Suppressor macrophage treated with lipopolysaccharide for 1 hour (primary cell): ENCODE results near the gene SHANK1.

Experiments used
- DNase-seq, 3 donors: peaks; one replicate each; pipeline ENCODE4 v3.0.0-alpha.2; 2020 to 2022

SHANK1 gene

DNA sequence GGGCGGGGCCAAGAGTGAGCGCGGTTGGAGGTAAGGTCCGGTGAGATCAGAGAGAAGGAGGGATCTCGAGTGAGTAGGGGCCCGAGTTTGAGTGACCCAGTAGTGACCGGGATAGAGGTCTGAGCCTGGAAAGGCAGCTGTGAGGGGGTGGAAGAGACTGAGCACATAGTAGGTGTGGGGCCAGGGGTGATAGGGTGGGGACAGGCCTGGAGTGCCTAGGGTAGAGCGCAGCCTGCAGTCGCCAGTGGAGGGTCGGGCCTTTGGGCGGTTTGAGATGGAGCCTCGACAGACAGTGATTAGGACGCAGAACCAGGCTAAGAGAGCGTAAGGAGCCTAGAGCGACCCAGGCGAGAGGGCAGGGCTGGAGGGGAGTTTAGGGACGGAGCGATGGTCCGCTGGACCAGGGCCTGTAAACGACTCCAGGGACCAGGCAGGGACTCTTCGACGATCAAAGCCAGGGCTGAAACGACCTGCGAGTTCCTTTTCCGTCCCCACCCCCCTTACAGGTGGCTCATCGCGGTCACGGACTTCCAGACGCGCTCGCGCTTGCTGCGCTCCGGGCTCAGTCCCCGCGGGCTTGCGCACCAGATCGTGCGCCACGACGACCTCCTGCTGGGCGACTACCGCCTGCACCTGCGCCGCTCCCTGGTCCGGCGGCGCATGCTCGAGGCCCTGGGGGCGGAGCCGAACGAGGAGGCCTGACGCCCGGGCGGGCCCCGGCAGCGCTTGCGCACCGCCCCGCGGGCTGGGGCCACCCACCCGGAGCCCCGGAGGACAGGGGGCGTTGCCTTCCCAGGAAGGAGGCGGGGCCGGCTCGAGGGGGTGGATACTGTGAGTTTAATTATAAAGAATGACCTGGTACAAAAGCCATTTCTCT lies 60.9 kb downstream of the SHANK1 start:
- peak; percentile 58 to 84 (median 62) for DNase-seq

DNA sequence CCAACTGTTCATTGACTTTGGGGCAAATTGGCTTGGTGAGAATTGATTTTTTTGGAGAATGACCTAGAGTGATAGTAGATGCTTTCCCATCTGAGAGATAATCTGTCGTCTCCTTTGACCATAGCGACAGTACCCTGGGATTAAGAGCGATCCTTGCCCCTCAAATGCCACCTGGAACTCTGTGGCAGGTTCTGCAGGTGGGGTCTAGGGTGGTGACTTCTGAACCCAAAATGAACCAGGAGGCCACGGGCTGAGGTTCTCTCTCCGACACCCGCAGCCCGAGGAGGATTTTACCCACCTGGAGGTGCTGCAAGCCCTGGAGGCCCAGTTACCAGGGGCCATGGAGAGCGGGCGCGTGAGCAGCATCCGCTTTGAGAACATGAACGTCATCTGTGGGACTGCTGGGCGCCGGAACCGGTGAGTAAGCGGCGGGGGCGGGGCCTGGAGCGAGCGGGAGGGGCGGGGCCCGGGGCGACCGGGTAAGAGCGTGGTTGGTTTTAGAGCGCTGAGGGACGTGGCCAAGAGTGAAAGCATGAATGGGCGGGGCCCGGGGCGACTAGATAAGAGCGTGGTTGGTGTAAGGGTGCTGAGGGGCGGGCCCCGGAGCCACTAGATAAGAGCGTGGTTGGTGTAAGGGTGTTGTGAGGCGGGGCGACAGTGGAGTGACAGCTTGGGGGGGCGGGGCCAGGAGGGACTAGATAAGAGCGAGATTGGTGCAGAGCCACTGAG lies 61.7 kb downstream of the SHANK1 start:
- DNase-seq, result peak; percentile 92 to 97 (median 94)

DNA sequence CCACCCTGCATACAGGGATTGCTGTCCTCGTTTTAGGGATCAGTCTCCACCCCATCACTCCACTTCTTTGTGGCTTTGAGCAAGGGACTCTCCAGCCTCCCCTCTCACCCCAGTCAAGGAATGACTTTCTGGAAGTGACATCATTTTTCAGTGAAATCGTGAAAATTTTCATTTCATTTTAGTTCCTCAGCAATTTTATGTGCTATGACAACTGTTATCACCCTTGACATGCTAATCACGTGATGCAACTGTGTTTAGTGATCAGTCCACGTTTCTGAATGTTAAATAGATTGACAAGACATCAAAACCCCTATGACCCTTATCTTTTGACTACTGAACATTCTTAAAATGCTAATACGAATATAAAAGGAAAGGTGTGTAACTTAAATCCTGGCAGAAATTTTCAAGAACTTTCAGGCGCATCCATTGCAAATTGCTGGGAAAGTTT lies 62.4 kb downstream of the SHANK1 start:
- DNase-seq, result peak; percentile 22 to 57 (median 41)

DNA sequence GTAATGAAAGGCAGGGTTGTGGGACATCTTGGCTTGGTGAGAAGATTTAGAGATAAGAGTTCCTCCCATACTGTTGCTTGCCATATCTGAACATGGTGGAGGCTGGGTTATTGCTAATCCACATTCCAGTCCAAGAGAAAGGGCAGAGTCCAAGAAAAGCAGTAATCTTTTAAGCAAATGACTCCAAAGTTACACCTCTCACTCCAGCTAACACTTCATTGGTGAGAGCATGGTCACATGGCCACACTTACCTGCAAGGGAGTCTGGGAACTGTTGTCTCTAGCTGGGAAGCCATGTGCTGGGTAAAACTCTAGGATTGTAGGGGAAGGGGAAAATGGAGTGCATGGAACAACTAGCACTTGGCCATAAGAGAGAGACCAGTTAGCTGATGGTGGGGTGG lies 64.7 kb downstream of the SHANK1 start:
- DNase-seq, result no peak

DNA sequence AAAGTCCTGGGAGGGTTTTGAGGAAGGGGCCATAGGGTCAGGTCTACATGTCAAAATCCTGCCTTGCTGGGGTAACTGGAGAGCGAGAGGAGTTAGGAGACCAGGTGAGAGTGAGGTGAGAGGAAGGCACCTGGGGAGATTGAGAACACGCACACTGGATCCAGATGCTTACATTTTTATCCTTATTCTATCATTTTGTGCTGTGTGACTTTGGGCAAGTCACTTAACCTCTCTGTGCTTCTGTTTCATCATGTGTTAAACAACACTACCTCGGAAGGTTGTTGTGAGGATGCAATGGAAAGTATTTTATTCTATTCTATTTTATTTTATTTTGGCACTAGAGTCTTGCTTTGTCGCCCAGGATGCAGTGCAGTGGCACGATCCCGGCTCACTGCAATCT lies 66.9 kb downstream of the SHANK1 start:
- no peak for DNase-seq

DNA sequence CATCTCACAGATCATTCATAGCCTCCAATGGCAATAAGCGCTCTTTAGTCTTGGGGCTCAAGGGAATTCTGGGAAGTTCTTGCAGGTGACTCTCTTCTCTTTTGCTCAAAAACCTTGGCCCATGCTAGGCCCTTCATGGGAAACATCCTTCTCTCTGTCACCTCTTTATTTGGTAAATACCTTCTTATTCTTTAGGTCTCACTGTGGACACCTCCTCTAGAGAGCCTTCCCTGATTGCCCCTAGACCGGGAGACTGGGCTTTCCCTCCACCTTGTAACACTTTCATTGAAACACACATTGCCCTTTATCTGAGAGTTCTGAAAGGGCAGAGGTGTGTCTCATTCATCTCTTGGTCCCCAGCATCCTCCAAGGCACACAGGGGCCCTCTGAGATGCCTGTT lies 68.4 kb downstream of the SHANK1 start:
- no peak for DNase-seq

DNA sequence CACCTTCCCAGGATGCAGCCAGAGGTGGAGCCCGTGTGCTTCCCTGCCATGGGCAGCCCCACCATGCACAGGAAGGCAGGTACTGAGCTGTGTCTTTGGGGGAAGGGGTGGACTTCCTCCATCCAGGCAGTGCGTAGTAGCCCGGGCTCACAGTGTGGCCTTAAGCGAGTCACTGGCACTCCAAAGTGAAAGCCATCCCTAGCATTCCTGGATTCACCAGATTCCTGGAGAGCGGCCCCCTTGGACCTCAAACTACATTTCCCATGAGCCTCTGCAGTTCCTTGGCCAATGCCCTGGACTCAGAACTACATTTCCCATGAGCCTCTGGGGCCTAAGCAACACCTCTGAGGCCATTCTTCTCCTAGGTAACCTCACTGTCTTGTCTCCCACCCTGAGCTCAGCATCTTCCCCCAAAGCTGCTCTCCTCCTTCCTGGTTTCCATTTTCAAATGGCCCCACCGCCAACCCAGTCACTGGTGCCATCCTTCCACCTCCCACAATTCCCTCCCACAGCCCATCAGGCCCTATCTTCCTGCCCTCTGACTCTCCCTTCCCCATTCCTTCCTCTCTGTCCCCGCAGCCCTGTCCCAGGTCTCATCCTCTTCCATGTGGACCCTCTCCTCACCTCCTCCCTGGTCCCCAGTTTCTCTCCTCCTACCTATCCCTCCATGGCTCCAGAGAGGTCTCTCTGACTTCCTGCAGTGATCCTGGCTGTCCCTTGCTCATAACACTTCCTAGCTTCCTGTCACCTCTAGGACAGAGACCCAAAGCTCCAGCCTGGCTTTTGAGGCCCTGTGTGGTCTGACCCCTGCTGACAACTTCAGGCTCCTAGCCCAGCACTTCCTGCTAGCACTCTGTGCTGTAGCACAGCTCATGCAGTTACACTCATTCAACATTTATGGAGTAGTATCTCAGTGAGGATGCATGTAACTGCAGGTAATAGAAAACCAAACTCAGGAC lies 69.9 kb downstream of the SHANK1 start, which contains the start of gene C19orf81:
Gene C19orf81 (plus strand): TSS at position 13 of the 959 bp plus-strand sequence. CDS start 0 bp downstream, at position 13.
- no peak for DNase-seq

DNA sequence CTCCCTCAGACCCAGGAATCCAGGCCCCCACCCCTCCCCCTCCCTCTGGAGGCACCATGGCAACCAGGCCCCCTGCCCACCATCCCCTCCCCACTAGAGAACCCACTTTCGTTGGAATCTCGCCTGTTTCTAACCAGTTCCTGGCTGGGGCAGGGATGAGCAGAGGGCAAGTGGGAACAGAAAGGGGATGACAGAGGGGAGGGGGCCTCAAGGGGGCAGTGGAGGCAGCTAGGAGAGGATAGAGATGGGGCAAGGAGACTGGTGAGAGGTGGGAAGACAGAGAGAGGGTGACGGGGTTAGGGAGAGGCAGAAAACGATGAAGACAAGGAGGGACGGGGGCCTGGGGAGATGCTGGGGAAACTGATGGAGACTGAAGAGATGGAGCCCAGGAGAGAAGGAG lies 70.9 kb downstream of the SHANK1 start:
- DNase-seq, result no peak

DNA sequence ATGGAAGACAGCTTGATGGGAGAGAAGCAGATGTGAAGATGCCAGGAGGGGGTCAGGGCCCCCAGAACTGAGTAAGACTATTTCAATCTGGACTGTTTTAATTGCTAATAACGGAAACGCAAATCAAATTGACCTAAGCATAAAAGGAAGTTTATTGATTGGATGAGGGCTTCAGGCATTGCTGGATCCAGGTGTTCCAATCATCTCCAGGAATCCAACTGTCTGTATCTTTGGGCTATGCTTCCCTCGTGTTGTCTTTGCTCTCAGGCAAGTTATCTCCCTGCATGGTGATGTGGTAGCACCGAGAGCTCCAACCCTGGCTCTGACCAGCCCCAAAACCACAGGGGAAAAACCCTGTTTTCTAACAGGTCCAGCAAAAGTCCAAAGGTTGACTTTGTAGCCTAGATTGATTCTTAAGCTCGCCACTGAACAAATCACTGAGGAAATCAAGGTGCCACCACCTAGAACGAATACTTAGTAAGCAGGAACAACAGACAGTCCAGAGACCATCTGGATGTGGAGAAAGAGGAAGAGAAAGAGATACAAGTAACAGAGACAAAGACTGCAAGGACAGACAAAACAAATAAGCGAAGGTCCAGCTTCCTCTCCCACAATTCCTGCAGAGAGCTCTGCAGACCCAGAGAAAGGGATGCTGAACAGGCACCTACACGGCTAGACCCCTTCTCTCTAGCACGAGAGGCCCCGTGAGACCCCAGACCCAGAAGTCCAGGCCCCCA lies 71.6 kb downstream of the SHANK1 start:
- DNase-seq, result no peak

DNA sequence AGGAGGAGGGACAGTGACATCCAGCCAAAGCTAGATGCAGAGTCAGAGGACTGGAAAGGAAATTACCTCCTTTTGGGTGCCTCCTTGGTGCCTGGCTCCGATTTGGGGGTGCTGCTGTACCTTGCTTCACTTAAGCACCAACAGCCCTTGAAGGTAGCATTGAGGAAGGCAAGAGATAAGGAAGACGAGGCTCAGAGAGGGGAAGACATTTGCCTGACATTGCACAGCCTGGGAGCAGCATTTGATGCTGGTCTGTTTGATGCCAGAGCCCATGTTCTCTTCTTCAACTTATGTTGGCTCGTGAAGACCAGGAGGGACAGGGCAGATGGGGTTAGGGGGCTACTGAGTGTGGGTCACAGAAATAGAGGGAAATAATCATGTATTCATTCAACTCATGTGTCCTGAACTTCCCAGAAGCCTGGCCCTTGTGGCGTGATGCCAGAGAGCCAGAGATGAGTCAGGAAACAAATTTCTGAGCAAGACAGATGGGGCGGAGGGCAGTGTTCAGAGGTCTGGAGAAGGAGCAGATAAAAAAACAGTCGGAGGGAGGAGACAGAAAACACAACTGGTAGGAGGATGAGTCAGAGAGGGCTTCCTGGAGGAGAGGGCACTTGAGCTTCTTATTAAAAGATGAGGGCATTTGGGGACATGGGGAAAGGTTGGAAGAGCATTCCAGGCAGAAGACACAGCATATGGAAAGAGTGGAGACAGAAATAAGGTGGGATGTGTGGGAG lies 73.4 kb downstream of the SHANK1 start:
- DNase-seq, result peak in 2 of 3 donors; percentile 35 to 44

DNA sequence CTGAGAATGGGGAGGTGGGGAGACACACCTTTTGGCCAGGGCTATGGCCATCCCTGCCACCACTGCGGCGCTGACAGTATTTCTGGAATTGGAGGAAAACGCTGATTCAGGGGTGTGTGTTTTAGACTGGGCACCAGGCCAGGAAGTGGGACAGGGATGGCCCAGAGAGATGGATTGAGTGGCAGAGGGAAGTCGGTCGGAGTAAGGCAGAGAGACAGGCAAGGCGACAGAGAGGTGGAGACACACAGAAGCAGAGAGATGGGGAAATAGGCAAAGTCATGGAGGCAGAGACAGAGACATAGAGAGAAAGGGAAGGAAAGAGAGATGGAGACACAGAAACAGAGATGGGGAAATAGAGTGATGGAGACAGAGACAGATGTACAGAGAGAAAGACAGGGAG lies 74.5 kb downstream of the SHANK1 start:
- no peak for DNase-seq

DNA sequence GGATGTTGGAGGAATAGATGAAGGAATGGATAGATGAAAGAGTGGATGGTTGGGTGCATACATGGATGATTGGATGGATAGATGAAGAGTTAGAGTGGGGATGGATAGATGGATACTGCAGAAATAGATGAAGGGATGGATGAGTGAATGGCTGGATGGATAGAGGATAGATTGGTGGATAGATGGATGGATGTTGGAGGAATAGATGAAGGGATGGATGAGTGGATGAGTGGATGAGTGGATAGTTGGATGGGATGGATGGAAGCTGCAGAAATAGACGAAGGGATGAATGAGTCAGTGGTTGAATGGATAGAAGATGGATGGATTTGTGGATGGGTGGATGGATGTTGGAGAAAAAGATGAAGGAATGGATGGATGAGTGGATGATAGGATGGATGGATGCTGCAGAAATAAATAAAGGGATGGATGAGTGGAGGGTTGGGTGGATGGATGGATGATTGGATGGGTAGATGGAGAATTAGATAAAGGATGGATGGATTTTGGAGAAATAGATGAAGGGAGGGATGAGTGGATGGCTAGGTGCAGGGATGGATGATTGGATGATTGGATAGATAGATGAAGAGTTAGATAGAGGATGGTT lies 75.2 kb downstream of the SHANK1 start:
- DNase-seq, result no peak

DNA sequence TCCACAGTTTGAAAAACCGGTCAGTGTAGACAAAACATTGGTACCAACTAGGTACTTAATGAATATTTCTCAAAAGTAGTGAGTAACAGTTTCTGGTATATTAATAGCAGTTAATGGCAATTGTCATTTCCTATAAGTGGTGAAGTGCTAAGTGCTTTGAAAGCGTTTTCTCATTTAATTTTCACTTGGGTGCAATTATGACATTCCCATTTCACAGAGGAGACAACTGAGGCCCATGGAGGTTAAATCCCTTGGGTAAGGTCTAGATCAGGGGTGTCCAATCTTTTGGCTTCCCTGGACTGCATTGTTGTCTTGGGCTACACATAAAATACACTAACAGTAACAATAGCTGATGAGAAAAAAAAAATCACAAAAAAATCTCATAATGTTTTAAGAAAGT lies 79.2 kb downstream of the SHANK1 start:
- peak in 1 of 3 donors; percentile 16 for DNase-seq

DNA sequence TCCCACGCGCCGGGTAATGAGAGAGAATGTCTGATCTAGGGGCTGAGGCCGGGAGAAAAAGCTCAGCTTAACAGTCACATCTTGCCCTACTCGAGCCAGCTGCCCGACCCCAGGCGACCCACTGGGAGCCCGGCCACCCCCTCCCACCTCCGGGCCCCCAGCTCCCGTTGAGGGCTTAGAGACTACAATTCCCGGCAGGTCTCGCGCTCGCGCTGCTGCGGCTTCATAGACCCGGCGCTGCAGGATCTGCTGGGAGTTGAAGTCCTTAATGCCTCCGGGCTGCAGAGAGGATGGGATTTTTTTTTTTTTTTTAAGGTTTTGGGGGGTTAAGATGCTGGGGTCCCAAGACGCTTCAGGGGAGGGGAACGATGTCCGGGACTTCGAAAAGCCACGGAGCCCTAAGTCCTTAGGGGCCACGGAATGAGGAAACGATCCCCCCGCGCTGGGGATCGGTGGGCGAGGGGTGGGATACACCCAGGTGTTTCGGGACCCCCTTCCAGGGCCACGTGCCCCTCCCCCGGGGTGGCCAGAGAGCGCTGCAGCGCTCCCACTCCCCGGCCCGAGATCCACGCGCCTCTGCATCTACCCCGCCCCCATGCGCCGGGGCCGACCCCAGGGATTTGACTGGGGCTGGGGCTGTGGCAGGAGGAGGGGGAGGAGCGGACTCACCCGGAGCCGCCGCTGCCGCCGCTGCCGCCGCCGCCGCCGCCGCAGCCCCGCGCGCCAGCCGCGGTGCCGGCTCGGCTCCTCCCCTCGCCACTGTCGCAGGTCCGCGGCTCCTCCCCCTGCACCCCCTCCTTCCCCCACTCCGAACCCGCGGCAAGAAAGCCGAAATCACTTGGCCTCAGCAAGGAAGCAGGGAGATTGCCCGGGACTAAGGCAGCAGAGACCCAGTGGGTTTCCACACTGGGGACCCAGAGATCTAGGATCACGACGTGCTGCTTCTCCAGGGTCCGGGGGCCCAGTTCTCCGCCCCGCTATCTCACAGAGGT lies 80.2 kb downstream of the SHANK1 start, which contains the start of gene SYT3:
Gene SYT3 (minus strand): TSS at position 761 of the 992 bp plus-strand sequence. CDS start 2,470 bp downstream, outside the sequence.
- peak; percentile 8 to 35 (median 30) for DNase-seq

DNA sequence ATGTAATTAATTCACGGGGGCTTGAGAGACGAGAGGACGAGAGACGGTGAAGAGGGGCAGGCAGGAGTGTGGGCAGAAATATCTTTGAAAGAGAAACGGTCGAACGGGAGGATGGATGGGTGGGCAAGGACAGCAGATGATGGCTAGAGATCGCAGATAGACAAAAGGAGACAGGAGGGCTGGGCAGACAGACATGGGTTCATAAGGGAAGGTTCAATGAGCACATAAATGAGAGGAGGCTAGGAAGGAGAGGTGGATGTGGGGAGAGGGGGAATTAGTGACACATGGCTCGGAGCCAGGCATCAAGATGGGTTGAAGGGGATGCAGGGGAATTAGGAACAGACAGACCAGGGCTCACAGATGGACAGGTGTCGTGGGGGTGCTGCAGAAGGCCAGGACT lies 81.0 kb downstream of the SHANK1 start:
- peak in 1 of 3 donors; percentile 7 for DNase-seq

DNA sequence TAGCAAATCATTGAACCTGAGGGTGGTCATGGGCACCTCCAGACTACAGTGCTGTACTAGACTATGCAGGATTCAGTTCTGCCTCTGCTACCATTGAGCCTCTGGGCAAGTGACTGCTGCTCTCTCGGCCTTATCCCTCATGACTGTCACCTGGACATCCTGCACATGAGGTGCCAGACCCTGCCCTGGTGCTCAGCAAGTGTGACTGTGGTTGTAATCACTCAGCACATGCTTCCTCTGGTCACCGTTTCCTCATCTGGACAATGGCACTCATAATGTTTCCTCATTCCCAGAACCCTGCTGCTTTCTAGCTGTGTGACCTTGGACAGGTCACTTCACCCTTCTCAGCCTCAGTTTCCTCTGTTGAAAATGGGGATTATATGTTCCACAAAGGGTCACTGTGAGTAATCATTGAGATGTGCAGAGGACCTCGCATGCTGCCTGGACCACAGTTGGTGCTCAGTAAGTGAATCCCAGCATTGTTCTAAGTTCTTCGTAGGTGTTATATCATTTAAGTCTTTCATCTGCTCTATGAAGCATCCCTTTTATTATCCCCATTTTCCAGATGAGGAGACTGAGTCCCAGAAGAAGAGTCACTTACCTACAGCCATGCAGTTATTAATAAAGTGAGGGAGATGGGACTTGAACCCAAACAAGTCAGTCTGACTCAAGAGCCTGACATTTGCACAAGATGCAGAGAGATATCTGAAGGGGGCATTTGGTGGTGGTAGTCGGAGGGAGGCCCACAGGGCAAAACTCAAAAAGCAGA lies 83.1 kb downstream of the SHANK1 start:
- peak in 1 of 3 donors; percentile 9 for DNase-seq

DNA sequence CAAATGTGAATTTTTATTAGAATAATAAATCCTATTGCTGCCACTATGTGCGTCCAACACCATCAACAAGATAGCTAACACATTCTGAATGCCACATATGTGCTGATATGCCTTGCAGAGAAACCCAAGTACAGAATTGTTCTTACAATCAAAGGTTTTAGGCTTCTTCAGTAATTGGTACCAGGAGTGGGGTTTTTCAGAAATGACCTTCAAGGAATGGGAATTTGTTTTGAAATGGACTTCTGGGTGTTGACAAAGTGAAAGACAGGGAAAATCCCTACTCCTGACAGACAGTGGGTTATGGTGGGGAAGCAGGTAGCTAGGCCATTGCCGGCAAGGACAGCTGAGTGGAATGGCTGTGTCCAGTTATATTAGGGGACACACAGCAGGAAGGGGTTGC lies 85.6 kb downstream of the SHANK1 start:
- DNase-seq, result no peak

DNA sequence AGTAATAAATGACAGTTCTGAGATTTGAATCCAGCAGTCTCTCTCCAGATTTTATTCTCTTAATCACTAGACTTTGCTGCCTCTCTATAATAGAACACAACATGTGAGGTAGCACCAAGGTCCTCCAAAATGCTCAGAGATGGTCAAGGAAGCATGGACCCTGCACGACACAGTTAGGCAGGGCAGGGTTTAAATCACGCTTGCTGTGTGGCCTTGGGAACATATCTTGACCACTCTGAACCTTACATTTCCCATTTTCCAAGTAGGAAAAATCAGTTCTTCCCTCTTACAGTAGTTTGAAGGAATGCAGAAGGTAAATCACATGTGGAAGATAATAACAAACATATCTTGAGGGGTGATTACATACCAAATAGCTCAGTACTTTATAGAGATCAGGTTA lies 86.2 kb downstream of the SHANK1 start:
- no peak for DNase-seq
